GM21529 (cell line): Measurements from ENCODE around the gene MITF.

Experiments used
- ATAC-seq: cut with Tn5 transposase; IDR thresholded peaks from one replicate; pipeline ENCODE4 v1.9.1; 2021; ENCODE audit not compliant: unreplicated experiment

Gene MITF

GRCh38 chr3:69944931-69945493 is 205.7 kb downstream of the MITF start:
- ATAC-seq: no peak

GRCh38 chr3:69948246-69948862 is 209.1 kb downstream of the MITF start:
- ATAC-seq: no peak

- ATAC-seq: no peak
These were observed 212.4 kb downstream of the MITF start for GRCh38 chr3:69951616-69952015.

GRCh38 chr3:69959581-69959980 is 220.3 kb downstream of the MITF start:
- no peak for ATAC-seq

- no peak for ATAC-seq
These were observed 222.6 kb downstream of the MITF start for GRCh38 chr3:69961706-69962439.

- ATAC-seq: no peak
These were observed 224.4 kb downstream of the MITF start for GRCh38 chr3:69963643-69964042.

GRCh38 chr3:69967156-69967555 is 227.9 kb downstream of the MITF start:
- no peak for ATAC-seq

GRCh38 chr3:69970827-69971226 is 231.6 kb downstream of the MITF start:
- no peak for ATAC-seq

- no peak for ATAC-seq
These were observed 233.4 kb downstream of the MITF start for GRCh38 chr3:69972672-69973071.

- no peak for ATAC-seq
These were observed 236.8 kb downstream of the MITF start for GRCh38 chr3:69976021-69976420.

- no peak for ATAC-seq
These were observed 244.4 kb downstream of the MITF start for GRCh38 chr3:69983546-69984265.

- no peak for ATAC-seq
These were observed 246.0 kb downstream of the MITF start for GRCh38 chr3:69985266-69985665.

- peak; percentile 48 for ATAC-seq
These were observed 247.2 kb downstream of the MITF start for GRCh38 chr3:69986419-69986818.

- no peak for ATAC-seq
These were observed 248.6 kb downstream of the MITF start for GRCh38 chr3:69987833-69988232.

- no peak for ATAC-seq
These were observed 254.5 kb downstream of the MITF start for GRCh38 chr3:69993757-69994156.

GRCh38 chr3:69994919-69995318 is 255.7 kb downstream of the MITF start:
- no peak for ATAC-seq

- ATAC-seq: no peak
These were observed 258.5 kb downstream of the MITF start for GRCh38 chr3:69997631-69998307.

GRCh38 chr3:69998759-69999139 is 259.5 kb downstream of the MITF start:
- no peak for ATAC-seq

- no peak for ATAC-seq
These were observed 260.1 kb downstream of the MITF start, which contains the start of gene SAMMSON for GRCh38 chr3:69999140-70000027. TSS of gene SAMMSON (plus strand) at chr3:69999733.

GRCh38 chr3:70000028-70000410 is 260.8 kb downstream of the MITF start:
- ATAC-seq: no peak
